ENCODE results near the gene RASSF5.
"Not testable (repeated sequence)": the region's sequence is repeated elsewhere in the genome, so short reads cannot be mapped to it uniquely, and the experiment has no call there.

RASSF5 gene

DNA sequence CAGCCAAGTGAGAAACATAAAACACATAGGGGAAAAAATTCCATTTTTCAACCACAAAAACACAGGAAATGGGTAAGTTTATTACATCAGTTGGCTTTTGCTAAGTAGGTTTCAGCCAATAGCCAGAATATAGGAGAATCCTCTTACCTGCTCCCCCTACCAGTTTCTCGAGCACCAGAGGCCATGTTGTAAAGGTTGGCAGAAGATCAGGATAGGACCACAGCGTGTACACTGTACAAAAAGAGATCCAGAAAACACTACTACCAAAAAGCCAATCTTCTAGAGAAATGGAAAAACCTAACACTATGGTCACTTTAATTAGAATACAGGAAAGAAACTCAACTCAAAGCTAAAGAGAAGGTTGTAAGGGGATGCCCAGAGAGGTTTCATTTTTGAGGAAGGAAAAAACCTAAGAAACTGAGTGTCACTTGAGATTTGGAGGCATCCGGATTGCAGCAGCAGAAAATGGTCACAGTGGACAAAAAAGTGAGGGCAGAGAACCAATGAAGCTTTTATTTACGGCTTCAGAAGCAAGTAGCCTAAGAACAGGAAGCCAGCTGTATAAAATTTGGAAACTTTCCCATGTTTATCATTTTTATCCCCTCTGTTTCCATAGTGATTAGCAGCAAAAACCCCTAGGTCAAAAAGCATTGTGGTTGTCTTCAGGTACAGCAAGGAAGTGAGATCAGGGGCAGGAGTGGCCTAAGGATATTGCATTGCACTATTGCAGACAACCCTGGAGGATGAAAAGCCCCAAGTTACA, 102.1 kb downstream of the RASSF5 start:
- DNase-seq (ENCODE audit: insufficient read length, low spot score), result no peak
- FAIRE-seq, result no peak

DNA sequence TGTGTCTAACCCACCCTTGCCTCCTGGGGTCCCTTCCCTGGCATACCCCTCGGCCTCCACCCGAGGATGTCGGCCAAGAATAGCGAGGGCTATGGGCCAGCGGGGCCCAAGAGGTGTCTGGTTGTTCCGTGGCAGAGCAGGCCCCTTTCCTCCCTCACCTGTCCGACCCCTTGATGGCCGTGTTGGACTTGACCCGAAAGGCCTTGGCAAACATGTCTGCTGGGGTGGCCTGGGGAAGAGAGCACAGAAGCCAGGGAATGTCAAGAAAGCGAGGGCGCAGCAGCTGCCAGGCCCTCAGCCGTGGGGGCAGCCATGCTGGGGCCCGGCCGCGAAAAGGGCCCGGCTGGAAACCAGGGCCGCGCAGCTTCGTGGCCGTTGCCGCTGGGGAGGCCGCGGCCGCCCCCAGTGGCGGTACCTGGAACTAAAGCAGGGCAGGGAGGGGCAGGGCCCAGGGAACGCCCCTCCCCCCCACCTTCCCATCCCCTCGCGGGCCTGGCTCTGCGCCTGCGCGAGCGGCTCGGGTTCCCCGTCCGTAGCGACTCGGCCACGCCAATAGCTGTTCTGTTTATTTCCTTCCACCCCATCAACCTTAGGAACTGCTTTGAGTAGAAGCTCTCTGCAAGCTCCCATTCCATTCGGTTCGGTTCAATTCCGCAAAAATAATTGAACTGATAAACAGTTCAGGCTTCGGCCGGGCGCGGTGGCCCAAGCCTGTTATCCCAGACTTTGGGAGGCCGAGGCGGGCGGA, 105.0 kb downstream of the RASSF5 start, which contains the start of gene EIF2D:
EIF2D (minus strand) TSS at position 337 of the 748 bp plus-strand sequence; CDS start at position 214, 123 bp downstream.
- FAIRE-seq (peak; percentile 76), DNase-seq (ENCODE audit: insufficient read length, low spot score) (peak; percentile 98)

DNA sequence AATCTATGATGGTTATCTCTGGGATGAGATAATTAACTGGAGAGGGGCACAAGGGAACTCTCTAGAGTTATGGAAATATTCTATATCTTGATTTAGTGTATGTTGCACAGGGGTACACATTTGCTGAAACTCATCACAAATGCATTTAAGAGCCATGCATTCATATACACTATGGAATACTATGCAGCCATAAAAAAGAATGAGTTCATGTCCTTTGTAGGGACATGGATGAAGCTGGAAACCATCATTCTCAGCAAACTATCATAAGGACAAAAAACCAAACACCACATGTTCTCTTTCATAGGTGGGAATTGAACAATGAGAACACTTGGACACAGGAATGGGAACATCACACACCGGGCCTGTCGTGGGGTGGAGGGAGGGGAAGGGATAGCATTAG, 119.1 kb downstream of the RASSF5 start:
- not testable (repeated sequence) for FAIRE-seq; DNase-seq (ENCODE audit: insufficient read length, low spot score)

DNA sequence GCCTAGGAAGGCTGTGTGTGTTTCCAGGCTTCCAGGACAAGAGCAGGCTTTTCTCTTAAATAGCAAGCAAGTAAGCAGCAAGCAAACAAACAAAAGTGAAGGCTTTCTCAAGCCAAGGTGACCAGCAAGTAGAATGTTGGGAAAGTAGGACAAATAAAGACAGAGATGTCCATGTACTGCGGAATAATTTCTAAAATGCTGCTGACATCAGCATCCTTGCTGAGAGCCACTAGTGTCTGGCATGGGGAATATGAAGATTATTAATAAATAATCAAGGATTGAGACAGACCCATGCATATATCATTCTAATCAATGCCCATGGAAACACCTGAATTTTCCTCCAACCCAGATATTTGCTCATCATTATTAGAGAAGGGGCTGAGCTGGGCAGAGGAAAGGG, 121.6 kb downstream of the RASSF5 start:
- DNase-seq (ENCODE audit: insufficient read length, low spot score) (no peak), FAIRE-seq (no peak)

DNA sequence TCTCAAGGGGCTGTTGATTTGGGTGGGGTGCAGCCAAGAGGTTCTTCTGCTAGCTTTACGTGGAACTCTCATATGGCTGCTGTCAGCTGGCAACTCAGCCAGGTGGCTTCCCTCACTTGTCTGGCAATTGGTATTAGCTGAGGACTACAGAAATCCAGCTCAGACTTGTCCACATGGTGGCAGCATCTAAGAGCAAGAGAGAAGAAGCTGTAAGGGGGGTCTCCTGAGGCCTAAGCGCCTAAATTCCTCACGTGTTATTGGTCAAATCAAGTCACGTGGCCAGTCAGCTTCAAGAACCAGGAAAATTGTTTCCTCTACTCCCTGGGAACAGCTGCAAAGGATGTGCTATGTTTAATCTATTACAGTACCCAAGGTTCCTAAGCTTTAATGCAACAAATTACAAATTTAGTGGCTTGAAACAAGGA, 123.8 kb downstream of the RASSF5 start:
- DNase-seq (ENCODE audit: insufficient read length, low spot score) (peak; percentile 75), FAIRE-seq (no peak)

DNA sequence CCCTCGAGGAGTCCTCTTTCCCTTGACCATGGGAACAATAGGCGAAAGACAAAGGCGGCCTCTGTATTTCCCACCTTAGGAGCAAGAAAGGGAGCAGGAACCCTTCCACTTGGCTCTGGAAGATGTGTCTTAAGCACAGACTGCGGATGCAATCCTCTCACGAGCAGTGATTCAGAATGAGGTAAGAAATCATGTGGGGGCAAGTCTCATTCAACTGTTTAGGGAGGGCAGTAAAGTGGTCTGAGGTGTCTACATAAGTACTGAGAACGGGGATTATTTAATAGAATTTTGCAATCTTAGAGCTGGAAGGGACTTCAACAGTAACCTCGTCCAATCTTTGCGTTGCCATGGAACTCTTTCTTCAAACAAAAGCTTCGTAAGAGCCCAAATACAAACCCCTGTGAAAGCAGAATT, 126.4 kb downstream of the RASSF5 start:
- FAIRE-seq (no peak), DNase-seq (ENCODE audit: insufficient read length, low spot score) (no peak)

DNA sequence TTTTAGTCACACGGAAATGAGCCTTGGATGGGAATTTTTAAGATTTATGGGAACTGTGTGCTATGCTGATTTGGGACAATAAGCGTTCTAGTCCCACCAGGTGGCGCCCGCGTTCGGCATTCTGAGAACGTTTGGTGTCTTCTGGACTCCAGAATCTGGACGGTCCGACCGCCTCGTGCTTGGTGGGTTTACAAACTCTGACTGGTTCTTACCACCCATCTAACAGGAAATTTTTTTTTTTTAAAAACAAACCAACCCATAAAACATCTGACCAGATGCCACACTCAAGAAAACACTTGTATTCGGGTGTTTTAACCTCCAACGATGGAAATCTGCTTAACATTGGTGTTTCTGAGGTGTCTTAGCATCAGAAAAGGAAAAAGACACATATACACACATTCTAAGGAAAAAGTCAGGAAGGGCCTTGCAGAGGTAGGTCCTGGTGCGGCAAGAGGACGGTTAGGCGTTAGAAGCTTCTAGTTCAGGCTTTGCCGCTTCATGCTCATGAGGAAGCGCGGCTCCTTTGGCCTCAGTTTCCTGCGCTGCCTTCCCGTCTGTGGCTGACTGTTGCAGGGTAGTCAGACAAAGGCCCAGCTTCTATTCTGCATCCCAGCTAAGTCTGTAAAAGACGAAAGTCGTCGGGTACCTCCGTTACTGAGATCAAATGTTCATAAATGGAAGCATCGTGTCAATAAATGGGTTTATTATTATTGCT, 127.2 kb downstream of the RASSF5 start:
- FAIRE-seq, result no peak
- DNase-seq (ENCODE audit: insufficient read length, low spot score), result peak; percentile 74

DNA sequence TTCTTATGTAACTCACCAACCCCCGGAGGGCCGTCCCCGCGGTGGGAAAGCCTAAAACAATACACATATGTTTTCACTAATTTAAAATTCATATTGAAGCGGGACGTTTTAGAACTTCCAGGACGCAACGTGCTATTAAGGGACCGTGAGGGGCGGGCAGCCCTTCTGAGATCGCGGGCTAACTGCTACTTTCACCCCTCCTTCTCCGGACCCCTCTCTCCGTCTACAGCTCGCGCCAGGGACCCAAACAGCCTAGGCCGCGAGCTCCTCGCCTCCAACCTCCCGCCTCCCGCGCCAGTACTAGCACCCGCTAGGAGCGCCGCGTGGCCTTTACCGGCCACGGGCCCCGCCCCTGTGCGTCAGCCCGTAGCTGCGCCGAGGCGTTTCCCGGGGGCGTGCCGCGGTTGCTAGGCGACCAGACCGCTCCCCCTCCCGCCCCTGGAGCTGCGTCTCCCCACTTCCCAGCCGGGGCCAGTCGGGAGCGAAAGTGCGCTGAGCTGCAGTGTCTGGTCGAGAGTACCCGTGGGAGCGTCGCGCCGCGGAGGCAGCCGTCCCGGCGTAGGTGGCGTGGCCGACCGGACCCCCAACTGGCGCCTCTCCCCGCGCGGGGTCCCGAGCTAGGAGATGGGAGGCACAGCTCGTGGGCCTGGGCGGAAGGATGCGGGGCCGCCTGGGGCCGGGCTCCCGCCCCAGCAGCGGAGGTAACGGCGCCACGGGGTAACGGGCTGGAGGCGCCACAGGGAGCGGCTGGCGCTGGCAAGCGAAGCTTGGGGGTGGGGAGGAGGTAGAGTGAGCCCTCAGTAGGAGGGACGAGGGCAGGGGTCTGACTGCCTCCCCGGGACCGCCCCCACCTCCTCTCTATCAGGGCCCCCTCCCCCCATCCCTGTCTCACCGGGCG, 128.0 kb downstream of the RASSF5 start, which contains the start of gene DYRK3:
DYRK3 (plus strand) TSS at position 457 of the 898 bp plus-strand sequence; CDS start at position 625, 168 bp downstream.
- DNase-seq (ENCODE audit: insufficient read length, low spot score), result peak; percentile 93
- peak; percentile 95 for FAIRE-seq

DNA sequence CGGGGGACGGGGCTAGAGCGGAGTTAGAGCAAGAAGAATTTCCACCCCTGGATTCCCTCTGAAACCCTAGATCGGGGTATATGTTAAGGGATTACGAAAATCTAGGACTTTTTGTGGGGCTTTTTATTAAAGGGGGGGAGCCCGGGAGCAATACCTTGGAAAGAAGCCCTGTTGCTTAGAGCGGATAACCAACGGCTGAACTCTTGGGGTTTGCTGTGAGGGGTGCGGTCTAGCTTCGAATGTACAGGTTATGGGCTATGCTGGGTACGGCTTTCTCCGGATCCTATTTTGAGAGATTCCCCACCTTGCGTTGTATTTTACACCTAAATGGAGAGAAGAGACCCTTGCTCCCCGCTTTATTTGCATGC, 128.6 kb downstream of the RASSF5 start:
- DNase-seq (ENCODE audit: insufficient read length, low spot score) (no peak), FAIRE-seq (no peak)

DNA sequence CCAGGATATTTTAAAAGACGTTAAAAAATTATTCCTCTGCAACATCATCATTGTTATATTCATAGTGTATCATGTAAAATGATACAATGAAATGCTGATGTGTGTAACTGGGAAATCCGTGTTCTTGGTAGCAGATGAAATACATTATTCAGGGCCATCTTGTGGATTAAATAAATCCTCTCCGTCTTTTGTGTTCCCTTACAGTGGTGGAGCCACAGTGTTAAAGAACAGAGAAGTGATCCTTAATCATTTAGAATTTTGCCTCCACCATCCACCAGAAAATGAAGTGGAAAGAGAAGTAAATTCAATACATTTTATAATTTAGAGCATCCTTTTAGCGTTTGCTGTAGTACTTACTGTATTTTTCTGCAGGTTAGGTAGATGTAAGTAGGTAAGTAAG, 129.3 kb downstream of the RASSF5 start:
- FAIRE-seq (no peak), DNase-seq (ENCODE audit: insufficient read length, low spot score) (no peak)

DNA sequence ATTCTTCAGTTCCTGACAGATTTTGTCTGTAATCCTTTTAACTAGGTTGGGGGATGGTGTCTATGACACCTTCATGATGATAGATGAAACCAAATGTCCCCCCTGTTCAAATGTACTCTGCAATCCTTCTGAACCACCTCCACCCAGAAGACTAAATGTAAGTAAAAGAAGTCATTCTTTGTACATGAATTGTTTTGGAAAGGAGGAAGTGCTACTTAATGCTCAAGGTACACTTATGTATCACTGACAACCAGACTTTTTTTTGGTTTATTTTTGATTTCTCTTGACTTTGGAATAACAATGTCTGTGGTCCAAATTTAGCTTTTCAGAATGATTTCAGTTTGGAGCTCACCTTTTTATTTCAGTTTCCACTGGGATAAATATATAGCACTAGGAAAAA, 130.3 kb downstream of the RASSF5 start:
- FAIRE-seq, result no peak
- DNase-seq (ENCODE audit: insufficient read length, low spot score), result no peak
